Breast epithelium (tissue), 3 donors: Measurements from ENCODE around the gene TST.

Source experiments
- POLR2A ChIP-seq: fragments of 450-650 bp; IDR thresholded peaks from one replicate; pipeline ENCODE4 v1.6.1; 2016; ENCODE audit warnings: antibody characterized with exemption, mild to moderate bottlenecking, moderate library complexity
- POLR2AphosphoS5 ChIP-seq, 3 donors: sonication (generic); formaldehyde crosslinking; IDR thresholded peaks; one replicate each; pipeline ENCODE4 v1.6.1; 2017; ENCODE audit warnings: antibody characterized with exemption in 3 of 3
- TF ChIP-seq, protein P1 (sequence below), 3 donors: fragments of 450-650 bp; IDR thresholded peaks; one replicate each; pipeline ENCODE4 v1.5.1; 2016 to 2017; ENCODE audit warnings: antibody characterized with exemption in 3 of 3, mild to moderate bottlenecking in 3 of 3, moderate library complexity in 3 of 3

DNA sequence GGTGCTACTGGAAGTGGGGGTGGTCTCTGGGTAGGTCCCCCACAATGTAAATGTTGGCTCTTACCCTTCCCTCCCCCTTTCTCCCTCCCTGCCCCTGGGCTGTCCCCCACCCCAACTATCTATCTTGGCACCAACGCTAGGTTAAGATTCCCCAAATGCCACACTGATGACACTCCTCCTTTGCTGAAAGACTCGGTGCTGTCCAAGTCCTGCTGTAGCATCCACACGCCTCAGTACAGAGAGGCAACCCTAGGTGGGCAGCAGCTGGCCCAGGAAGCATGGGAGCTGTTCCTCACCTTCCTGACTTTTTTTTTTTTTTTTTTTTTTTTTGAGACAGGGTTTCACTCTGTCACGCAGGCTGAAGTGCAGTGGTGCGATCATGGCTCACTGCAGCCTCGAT is 28.9 kb upstream of the TST start:
- TF ChIP-seq, protein P1, sequence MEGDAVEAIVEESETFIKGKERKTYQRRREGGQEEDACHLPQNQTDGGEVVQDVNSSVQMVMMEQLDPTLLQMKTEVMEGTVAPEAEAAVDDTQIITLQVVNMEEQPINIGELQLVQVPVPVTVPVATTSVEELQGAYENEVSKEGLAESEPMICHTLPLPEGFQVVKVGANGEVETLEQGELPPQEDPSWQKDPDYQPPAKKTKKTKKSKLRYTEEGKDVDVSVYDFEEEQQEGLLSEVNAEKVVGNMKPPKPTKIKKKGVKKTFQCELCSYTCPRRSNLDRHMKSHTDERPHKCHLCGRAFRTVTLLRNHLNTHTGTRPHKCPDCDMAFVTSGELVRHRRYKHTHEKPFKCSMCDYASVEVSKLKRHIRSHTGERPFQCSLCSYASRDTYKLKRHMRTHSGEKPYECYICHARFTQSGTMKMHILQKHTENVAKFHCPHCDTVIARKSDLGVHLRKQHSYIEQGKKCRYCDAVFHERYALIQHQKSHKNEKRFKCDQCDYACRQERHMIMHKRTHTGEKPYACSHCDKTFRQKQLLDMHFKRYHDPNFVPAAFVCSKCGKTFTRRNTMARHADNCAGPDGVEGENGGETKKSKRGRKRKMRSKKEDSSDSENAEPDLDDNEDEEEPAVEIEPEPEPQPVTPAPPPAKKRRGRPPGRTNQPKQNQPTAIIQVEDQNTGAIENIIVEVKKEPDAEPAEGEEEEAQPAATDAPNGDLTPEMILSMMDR (IDR thresholded peaks at IDR 0.05): no peak
- TF ChIP-seq POLR2AphosphoS5 (IDR thresholded peaks at IDR 0.05) (no peak), POLR2A (no peak)
